Gastrocnemius medialis (tissue), 4 donors: ENCODE results near the gene SCD5. TPM values are rescaled to one million over a fixed set of nuclear protein-coding genes. Genes with fewer than 3 reads are reported as not detected.

Source experiments
- ATAC-seq, 2 donors: fragments of 150-250 bp; one replicate each; pipeline ENCODE4 v1.9.1; 2016
- DNase-seq, 2 donors: peaks; one replicate each; pipeline ENCODE4 v3.0.0-alpha.2; 2019
- H3K27ac ChIP-seq, 4 donors: fragments of 200-600 bp; sonication (generic); 1 replicate in 1 of 4; 2 replicates in 3 of 4; pipeline ENCODE4 v1.5.1; 2016 to 2018; ENCODE audit warnings: mild to moderate bottlenecking in 2 of 4, moderate library complexity in 1 of 4
- H3K27me3 ChIP-seq, 3 donors: fragments of 200-600 bp; sonication (generic) in 2 of 3; 1 replicate in 1 of 3; 2 replicates in 2 of 3; pipeline versions ENCODE4 v1.5.1 to v1.6.0; 2016 to 2019; ENCODE audit warnings: mild to moderate bottlenecking in 1 of 3, moderate library complexity in 1 of 3
- H3K36me3 ChIP-seq, 2 donors: fragments of 200-600 bp; sonication (generic) in 1 of 2; one replicate each; pipeline ENCODE4 v1.5.1; 2017 to 2018
- H3K4me1 ChIP-seq, 2 donors: fragments of 200-600 bp; sonication (generic) in 1 of 2; one replicate each; pipeline ENCODE4 v1.5.1; 2016 to 2017; ENCODE audit warnings: mild to moderate bottlenecking in 2 of 2
- H3K4me3 ChIP-seq, 4 donors: fragments of 200-600 bp; sonication (generic) in 3 of 4; 1 replicate in 1 of 4; 2 replicates in 3 of 4; pipeline ENCODE4 v1.5.1; 2016 to 2019; ENCODE audit warnings: mild to moderate bottlenecking in 2 of 4
- H3K9me3 ChIP-seq, 3 donors: fragments of 200-600 bp; sonication (generic) in 2 of 3; 1 replicate in 1 of 3; 2 replicates in 2 of 3; pipeline ENCODE4 v1.5.1; 2016 to 2019
- POLR2A ChIP-seq, 2 donors: fragments of 450-650 bp; IDR thresholded peaks; one replicate each; pipeline ENCODE4 v1.6.1; 2017; ENCODE audit warnings: antibody characterized with exemption in 2 of 2, mild to moderate bottlenecking in 2 of 2, moderate library complexity in 2 of 2
- in situ Hi-C, 4 donors: fragments of 200-750 bp; cut with MboI; loops; one replicate each; pipeline versions ENCODE4 v1.15.0 to v1.8.0; 2017; ENCODE audit warnings: low sequenced_read_pairs in 4 of 4
- intact Hi-C: fragments of 100-400 bp; cut with DNase I; formaldehyde crosslinking; loops from one replicate; pipeline ENCODE4 v1.15.1; 2023; ENCODE audit warnings: low total_unique reads
- total RNA-seq, 4 donors: library from RNA; depleted of rRNA; stranded (reverse); fragments of >200 nt; gene quantifications; one replicate each; pipeline versions ENCODE4 v1.1.0 to v1.2.3, GENCODE V29; 2016
- TF ChIP-seq, protein P1 (sequence below), 5 experiments: fragments of 450-650 bp in 3 of 5; fragments of 200-600 bp in 2 of 5; sonication (generic) in 2 of 5; IDR thresholded peaks in 4 of 5; conservative IDR thresholded peaks in 1 of 5; 1 replicate in 4 of 5; 2 replicates in 1 of 5; pipeline ENCODE4 v1.5.1; 2016 to 2019; ENCODE audit warnings: antibody characterized with exemption in 5 of 5, mild to moderate bottlenecking in 3 of 5, moderate library complexity in 3 of 5

The SCD5 gene
- total RNA-seq, 4 donors from 2014 or later = 0.68 to 2.4 (median 1.4) TPM

DNA sequence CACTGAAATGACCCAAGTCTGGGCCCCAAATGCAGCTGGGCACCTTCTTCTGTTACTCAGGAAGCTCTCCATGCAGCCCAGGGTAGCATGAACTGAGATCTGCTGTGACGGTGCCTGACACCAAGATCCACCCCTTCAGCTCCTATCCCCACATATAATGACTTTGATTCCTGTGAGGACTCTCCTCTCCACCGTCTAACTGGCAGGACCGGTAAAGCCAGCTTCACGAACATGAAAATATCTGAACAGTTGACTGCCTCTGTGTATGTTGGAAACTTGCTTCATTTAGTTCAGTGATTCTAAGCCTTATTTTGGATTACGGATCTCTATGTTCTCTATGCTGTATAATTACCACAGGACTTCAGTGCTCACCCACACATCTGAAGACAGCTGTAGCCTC is 121.3 kb downstream of the SCD5 start:
- ATAC-seq = no peak
- Histone ChIP-seq H3K4me3 (no peak overlapping the region), H3K9me3 (no peaks in the 10 kb centered on the region), H3K36me3 (no peaks in the 10 kb centered on the region), H3K27me3 (no peaks in the 10 kb centered on the region), H3K27ac (no peak overlapping the region), H3K4me1 (no peaks in the 10 kb centered on the region)
- in situ Hi-C loops (no loop called here), intact Hi-C loops (no loop called here)
- TF ChIP-seq, protein P1, sequence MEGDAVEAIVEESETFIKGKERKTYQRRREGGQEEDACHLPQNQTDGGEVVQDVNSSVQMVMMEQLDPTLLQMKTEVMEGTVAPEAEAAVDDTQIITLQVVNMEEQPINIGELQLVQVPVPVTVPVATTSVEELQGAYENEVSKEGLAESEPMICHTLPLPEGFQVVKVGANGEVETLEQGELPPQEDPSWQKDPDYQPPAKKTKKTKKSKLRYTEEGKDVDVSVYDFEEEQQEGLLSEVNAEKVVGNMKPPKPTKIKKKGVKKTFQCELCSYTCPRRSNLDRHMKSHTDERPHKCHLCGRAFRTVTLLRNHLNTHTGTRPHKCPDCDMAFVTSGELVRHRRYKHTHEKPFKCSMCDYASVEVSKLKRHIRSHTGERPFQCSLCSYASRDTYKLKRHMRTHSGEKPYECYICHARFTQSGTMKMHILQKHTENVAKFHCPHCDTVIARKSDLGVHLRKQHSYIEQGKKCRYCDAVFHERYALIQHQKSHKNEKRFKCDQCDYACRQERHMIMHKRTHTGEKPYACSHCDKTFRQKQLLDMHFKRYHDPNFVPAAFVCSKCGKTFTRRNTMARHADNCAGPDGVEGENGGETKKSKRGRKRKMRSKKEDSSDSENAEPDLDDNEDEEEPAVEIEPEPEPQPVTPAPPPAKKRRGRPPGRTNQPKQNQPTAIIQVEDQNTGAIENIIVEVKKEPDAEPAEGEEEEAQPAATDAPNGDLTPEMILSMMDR (IDR thresholded peaks at IDR 0.05 in 4 of 5, conservative IDR thresholded peaks at IDR 0.05 in 1 of 5) = no peak
- no peak for DNase-seq

DNA sequence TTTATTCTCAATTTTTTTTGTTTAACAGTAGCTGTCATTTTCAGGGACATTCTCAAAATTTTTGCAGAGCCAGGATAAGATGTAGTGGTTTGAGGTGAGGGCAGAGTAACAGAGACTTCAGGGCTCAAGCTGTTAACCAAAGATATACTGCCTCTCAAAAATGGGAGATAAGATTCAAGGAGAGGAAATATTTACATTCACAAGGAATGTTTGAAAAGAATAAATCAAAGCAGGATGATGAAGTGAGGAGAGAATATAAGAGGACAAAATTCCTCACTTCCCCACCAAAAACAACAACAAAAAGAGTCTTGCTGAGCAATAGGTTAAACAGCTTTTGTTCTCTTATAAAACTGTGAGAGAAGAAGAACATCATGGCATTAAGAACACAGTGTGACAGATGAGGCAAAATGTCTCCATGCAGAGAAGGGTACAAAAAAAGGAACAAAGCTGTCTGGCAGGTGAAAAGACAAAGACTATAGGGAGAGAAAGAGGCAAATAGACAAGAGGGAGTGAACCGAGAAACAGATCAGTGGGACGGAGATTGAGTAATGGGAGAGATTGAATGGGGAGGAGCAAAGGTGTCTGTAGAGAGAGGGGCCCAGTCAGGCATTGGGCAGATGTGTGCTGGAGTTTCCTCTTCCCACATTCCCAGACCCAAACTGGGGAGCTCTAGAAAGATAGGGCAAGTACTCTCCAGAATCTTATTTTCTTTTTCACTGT is 130.7 kb downstream of the SCD5 start:
- no peak for TF ChIP-seq POLR2A (IDR thresholded peaks at IDR 0.05)
- TF ChIP-seq, protein P1 (IDR thresholded peaks at IDR 0.05 in 4 of 5, conservative IDR thresholded peaks at IDR 0.05 in 1 of 5) = no peak
- in situ Hi-C loops = no loop called here
- no peaks in the 10 kb centered on the region for H3K9me3 ChIP-seq

DNA sequence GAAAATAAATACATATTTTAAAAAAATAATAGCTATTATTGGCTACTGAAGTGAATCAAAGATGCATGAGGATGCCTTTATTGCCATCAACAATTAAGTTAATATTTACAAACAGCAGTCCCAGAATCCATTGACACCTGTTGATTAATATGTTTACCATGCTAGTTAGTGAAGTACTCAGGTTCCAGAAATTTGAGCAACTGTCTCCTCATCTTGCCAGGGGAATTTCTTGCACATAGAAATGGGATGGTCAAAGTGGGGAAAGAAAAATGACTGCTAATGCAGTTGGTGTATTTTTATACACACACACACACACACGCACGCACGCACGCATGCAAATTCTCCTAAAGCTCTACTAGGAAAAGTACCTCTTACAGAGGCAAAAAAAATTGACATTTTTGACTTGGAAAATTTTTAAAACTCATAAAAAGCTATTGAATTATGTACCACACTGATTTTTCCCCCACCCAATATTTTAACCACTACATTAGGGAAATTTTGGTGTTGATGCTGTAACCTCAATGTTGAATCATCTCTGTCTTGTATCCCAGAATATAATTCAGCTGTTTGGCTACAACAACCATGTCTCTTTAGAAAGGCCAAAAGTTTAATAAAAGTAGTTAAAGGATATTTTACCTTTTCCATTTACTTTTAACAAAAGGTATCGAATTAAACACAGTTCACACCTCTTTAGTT is 131.5 kb downstream of the SCD5 start:
- Histone ChIP-seq H3K4me1 (no peaks in the 10 kb centered on the region), H3K4me3 (no peak overlapping the region), H3K27me3 (no peaks in the 10 kb centered on the region), H3K27ac (no peak overlapping the region), H3K9me3 (no peaks in the 10 kb centered on the region), H3K36me3 (no peaks in the 10 kb centered on the region)
- intact Hi-C loops = no loop called here
- in situ Hi-C loops = no loop called here
- TF ChIP-seq, protein P1 (IDR thresholded peaks at IDR 0.05 in 4 of 5, conservative IDR thresholded peaks at IDR 0.05 in 1 of 5) = no peak
- TF ChIP-seq POLR2A (IDR thresholded peaks at IDR 0.05) = no peak
- no peak for DNase-seq
- ATAC-seq = no peak

More for the DNA sequence above, 130.7 kb downstream of the SCD5 start:
- DNase-seq (no peak), ATAC-seq (no peak)
- H3K27ac ChIP-seq = no peak overlapping the region
- no peaks in the 10 kb centered on the region for H3K36me3 ChIP-seq
- no peak overlapping the region for H3K4me3 ChIP-seq
- intact Hi-C loops = no loop called here
- no peaks in the 10 kb centered on the region for H3K27me3 ChIP-seq
- H3K4me1 ChIP-seq = no peaks in the 10 kb centered on the region

DNA sequence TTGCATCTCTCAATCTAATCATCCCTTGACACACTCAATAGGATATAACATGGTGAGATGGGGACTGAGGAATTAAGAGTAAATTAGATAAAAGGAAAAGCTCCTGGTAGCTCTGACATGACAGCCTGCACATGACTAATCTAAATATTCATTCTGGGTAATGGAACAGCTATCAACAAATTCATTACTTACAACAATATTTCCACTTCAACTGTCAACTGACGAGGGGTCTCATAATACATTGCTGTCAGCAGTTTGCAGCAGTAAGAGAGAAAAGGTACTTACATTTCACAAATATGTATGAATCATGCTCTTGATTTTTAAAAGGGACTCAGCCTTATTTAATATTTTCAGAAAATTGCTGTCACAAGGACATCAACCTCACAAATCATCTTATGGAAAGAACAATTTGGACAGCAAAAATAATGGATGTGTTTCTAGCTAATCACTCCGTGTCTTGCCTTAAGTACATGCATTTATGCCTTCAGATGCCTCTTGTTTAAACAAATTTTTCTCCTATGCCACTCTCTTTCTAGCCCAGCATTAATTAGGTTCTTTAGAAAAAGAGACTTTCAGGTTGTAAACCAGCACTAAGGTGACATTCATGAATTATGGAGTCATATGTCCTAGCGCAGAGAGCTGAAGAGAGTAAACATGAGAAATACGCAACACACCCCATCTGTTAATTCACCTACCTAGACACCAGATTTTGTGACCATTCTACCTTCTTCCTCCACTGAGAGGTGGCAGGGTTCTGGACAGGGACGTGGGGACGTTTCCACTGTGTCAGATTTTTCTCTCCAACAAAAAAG is 137.2 kb downstream of the SCD5 start:
- Histone ChIP-seq H3K9me3 (no peaks in the 10 kb centered on the region), H3K4me3 (no peak overlapping the region), H3K4me1 (no peaks in the 10 kb centered on the region), H3K27ac (no peak overlapping the region), H3K27me3 (no peaks in the 10 kb centered on the region), H3K36me3 (no peaks in the 10 kb centered on the region)
- DNase-seq = no peak
- in situ Hi-C loops (no loop called here), intact Hi-C loops (no loop called here)
- no peak for ATAC-seq
- no peak for TF ChIP-seq POLR2A (IDR thresholded peaks at IDR 0.05)
- TF ChIP-seq, protein P1 (IDR thresholded peaks at IDR 0.05 in 4 of 5, conservative IDR thresholded peaks at IDR 0.05 in 1 of 5) = no peak
